ENCODE results near the gene NSUN3.
A peak's percentile ranks its signal among the peaks of the same experiment; 100 is the strongest.
"Not testable (repeated sequence)": the region's sequence is repeated elsewhere in the genome, so short reads cannot be mapped to it uniquely, and the experiment has no call there.

NSUN3 gene

DNA sequence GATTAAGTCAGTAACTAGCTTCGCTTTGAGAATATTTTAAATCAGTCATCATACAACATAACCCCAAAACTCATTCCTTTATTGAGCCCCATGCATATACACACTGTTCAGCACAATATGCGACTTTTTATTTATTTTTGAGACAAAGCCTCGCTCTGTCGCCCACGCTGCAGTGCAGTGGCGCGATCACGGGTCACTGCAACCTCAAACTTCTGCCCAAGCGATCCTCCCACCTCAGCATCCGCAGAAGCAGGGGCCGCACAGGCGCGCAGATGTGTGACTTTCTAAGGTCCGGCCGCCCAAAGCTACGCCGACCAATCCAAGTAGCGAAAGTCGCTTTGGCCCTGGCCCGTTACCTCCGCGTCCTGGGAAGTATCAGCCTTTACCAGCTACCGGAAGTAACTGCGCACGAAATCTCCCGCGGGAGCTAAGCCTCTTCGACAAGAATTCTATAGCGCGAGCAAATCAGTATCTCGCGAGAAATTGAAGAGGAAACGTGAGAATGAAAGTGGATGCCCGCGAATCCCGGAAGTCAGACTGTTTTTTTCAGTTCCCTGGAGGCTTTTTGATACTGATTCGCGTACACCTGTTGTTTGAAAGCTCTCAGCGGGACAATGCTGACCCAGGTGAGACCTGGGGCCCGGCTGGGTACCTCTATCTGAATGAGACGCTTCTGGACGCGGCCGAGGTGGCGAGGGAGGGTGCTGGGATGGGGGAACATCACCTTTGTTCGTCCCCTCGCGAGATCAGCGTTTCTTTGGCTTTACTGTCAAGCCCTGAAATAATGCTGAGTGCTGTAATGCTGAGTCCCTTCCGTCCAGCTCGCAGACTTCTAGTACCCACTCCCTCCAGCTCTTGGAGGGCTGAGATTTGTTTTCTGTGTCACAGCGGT, at the start of gene NSUN3, which contains the start of gene DHFR2:
Gene NSUN3, plus strand, starts transcription at position 549 of the 892 bp plus-strand sequence. Its CDS starts 66 bp downstream, at position 615.
Gene DHFR2, minus strand, starts transcription at position 404 of the 892 bp plus-strand sequence. CDS start 1,405 bp downstream, outside the sequence.
- Mint-ChIP-seq H3K27me3 (no peaks in the 10 kb centered on the region), H3K27ac (peak within 1 kb of the TSS; percentile 99), H3K4me3 (peak within 1 kb of the TSS; percentile 97), H3K4me1 (ENCODE audit: low read depth) (peaks cover 57% of the 10 kb centered on the region), H3K9me3 (ENCODE audit: low read depth) (peaks cover 5% of the 10 kb centered on the region), H3K36me3 (peaks cover 16% of the 10 kb centered on the region)

DNA sequence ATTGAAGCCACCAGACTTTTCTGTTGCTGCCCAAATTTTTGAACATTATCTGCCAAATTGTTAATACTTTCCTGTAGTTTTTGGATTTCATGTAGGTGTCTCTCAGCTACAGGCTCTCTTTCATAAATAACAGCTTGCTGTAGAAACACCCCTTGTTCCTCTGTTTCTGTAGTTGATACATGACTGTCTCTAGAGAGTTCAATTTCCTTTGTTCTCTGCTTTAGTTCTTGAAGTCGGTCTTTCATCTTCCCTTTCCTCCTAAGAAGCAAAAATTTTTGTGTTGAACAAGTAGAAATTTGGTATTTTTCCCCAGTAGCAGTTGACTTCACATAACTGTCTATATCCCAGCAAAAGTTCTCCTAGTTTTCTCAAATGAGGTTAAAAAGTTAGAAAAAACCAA, 47.8 kb upstream of the NSUN3 start:
- Mint-ChIP-seq H3K4me1 (ENCODE audit: low read depth) (peaks cover 28% of the 10 kb centered on the region), H3K36me3 (peaks cover 11% of the 10 kb centered on the region), H3K9me3 (ENCODE audit: low read depth) (no peaks in the 10 kb centered on the region), H3K27ac (no peak overlapping the region), H3K27me3 (no peaks in the 10 kb centered on the region), H3K4me3 (no peak overlapping the region)

DNA sequence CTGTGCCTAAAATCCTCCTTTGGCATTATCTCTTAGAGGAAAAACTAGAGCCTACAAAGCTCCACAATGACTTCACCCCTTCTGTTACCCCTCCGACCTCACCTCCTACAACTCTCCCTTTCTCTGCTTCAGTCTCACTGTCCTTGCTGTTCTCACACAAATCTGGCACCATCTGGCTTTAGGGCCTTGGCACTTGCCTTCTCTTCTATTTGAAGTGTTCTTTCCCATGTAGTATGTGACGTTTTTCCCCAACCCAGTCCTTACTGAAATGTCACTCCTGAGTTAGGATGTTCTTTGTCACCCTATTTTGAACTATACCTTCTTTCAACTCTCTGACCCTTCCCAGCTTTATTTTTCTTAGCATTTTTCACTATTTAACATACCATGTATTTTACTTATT, 43.2 kb upstream of the NSUN3 start:
- Mint-ChIP-seq H3K9me3 (ENCODE audit: low read depth) (no peaks in the 10 kb centered on the region), H3K4me1 (ENCODE audit: low read depth) (peaks cover 6% of the 10 kb centered on the region), H3K27me3 (no peaks in the 10 kb centered on the region), H3K27ac (no peak overlapping the region), H3K4me3 (no peak overlapping the region), H3K36me3 (peaks cover 5% of the 10 kb centered on the region)

DNA sequence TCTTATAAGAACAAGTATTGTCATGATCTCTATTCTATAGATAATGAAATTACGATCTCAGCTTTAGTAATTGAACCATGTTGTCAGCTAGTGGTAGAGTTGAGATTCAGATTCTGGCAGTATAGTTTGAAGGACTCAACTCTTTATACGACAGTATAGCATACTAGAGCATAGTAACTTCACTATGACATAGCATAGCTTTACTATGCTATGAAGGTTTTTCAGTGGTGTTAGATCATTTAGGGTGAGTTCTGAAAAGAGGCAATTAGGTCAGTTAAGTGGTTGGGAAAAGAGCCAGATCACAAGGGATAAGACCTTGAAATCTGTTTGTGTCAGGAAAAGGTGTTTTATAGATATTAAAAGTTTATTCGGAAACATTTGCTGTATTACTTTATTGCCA, 42.6 kb upstream of the NSUN3 start:
- no peak overlapping the region for H3K27ac Mint-ChIP-seq
- no peaks in the 10 kb centered on the region for H3K9me3 Mint-ChIP-seq (ENCODE audit: low read depth)
- no peaks in the 10 kb centered on the region for H3K36me3 Mint-ChIP-seq
- no peaks in the 10 kb centered on the region for H3K4me1 Mint-ChIP-seq (ENCODE audit: low read depth)
- no peaks in the 10 kb centered on the region for H3K27me3 Mint-ChIP-seq
- no peak overlapping the region for H3K4me3 Mint-ChIP-seq

DNA sequence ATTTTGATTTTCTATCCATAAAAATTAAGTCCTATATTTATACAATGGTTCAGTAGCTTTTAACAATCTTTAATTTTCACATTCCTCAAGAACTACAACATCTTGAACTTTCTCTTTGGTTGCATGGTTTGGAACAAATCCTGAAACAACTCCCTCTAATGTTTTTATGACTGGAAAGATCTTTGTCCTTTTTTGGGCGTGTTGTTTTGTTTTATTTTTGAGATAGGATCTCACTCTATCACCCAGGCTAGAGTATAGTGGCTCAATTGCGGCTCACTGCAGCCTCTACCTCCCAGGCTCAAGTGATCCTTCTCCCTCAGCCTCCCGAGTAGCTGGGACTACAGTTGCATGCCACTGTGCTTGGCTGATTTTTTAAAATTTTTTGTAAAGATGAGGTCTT, 38.5 kb upstream of the NSUN3 start:
- H3K27ac Mint-ChIP-seq, result no peak overlapping the region
- H3K36me3 Mint-ChIP-seq, result no peaks in the 10 kb centered on the region
- H3K4me1 Mint-ChIP-seq (ENCODE audit: low read depth), result no peaks in the 10 kb centered on the region
- H3K4me3 Mint-ChIP-seq, result no peak overlapping the region
- no peaks in the 10 kb centered on the region for H3K27me3 Mint-ChIP-seq
- H3K9me3 Mint-ChIP-seq (ENCODE audit: low read depth), result no peaks in the 10 kb centered on the region

DNA sequence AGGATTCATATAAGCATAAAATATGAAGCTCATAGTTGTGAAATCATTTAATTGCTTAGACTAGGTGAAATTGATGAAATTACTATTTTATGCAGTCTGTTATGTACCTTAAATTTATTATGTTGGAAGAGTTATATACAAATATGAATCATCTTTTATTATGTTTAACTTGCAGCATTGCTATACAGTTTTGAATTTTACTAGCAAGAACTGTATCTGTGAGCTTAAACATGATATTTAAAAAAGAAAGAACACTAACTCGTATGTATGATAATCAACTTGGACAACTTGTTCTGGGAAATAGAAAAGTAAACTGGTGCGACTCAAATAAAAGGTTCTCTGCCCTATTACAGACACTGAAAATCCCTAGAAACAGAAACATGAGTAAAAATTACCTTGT, 36.2 kb upstream of the NSUN3 start:
- Mint-ChIP-seq H3K4me3 (no peak overlapping the region), H3K27ac (no peak overlapping the region), H3K36me3 (peaks cover 2% of the 10 kb centered on the region), H3K27me3 (no peaks in the 10 kb centered on the region), H3K4me1 (ENCODE audit: low read depth) (no peaks in the 10 kb centered on the region), H3K9me3 (ENCODE audit: low read depth) (no peaks in the 10 kb centered on the region)

DNA sequence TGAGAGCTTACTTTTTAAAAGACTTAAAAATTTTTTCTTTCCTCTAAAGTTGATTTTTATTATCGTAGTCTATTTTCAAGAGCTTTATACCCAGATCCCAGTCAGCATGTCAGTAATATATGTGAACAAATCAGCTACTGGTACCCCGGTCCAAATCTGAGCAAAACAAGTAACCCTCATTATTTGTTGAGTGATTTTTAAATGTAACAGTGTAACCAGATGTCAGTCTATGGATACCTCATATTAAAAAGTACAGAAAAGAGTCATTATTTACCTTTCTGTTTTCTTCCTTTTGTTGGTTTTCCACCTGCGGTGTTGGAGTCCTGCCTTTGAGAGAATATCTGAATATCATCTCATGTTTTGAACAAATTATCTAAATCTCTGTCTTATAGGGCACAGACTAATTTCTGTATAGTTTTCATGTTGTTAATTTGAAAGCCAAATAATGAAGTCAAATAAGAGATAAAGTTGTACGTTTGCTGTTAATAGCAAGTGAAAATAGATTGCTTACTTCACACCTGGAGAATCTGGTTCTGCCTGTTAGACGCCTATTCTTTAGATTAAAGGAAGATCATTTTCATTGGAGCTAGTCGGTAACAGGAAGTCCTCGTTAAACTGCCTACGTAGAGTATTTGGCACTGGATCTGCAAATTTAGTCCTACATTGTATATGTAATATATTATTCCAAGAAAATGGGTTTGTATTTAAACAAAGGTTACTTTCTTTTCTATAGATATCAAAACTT, 34.6 kb upstream of the NSUN3 start, which contains the start of gene STX19:
Gene STX19, minus strand, starts transcription at position 505 of the 745 bp plus-strand sequence. CDS start 13,328 bp downstream, outside the sequence.
- Mint-ChIP-seq H3K36me3 (peaks cover 7% of the 10 kb centered on the region), H3K27me3 (no peaks in the 10 kb centered on the region), H3K27ac (no peak within 1 kb of the TSS), H3K4me3 (no peak within 1 kb of the TSS), H3K9me3 (ENCODE audit: low read depth) (no peaks in the 10 kb centered on the region), H3K4me1 (ENCODE audit: low read depth) (no peaks in the 10 kb centered on the region)

DNA sequence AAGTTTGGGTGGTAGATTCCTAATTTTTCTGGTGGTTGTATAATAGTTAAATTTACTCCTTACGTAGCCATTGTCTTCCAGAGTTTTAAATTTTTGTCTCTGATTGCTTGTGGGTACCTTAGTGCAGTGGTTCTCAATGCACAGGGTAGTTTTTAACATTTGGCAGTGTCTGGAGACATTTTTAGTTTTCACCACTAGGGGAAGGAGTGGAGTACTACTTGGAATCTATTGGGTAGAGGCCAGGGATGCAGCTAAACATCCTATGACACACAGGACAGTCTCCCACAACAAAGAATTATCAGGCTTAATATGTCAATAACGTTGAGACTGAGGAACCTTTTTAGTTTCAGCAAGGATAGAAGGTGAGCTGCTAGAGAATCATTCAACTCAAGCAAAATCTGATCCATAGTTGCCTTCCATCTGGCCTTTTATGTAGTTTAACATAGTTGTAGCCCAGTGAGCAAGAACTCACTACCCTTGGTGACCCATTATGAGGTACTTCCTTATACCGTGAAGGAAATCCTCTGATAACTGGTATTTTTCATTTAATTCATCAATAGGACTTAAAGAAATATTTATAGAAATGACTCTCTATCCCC, 25.9 kb upstream of the NSUN3 start:
- H3K4me3 Mint-ChIP-seq, result no peak overlapping the region
- no peaks in the 10 kb centered on the region for H3K9me3 Mint-ChIP-seq (ENCODE audit: low read depth)
- H3K36me3 Mint-ChIP-seq, result peaks cover 8% of the 10 kb centered on the region
- H3K4me1 Mint-ChIP-seq (ENCODE audit: low read depth), result no peaks in the 10 kb centered on the region
- no peak overlapping the region for H3K27ac Mint-ChIP-seq
- H3K27me3 Mint-ChIP-seq, result no peaks in the 10 kb centered on the region

DNA sequence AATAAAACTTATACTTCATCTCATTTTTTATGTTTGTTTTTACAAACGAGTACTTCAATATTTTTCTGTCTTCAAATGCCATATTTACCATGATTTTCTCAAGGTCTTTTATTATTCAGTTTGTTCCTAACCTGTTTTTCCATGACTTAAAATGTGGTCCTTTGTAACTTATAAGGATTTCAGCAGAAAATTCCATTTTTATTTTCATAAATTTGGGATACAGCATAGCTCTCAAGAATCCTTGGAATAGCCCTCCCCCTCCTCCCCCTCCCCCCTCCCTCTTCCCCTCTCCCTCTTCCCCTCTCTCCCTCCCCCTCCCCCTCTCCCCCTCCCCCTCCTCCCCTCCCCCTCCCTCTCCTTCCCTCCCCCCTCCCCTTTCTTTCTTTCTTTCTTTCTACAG, 19.6 kb upstream of the NSUN3 start:
- no peaks in the 10 kb centered on the region for H3K4me1 Mint-ChIP-seq (ENCODE audit: low read depth)
- H3K9me3 Mint-ChIP-seq (ENCODE audit: low read depth), result no peaks in the 10 kb centered on the region
- H3K27me3 Mint-ChIP-seq, result no peaks in the 10 kb centered on the region
- no peak overlapping the region for H3K27ac Mint-ChIP-seq
- peaks cover 4% of the 10 kb centered on the region for H3K36me3 Mint-ChIP-seq
- H3K4me3 Mint-ChIP-seq, result no peak overlapping the region

DNA sequence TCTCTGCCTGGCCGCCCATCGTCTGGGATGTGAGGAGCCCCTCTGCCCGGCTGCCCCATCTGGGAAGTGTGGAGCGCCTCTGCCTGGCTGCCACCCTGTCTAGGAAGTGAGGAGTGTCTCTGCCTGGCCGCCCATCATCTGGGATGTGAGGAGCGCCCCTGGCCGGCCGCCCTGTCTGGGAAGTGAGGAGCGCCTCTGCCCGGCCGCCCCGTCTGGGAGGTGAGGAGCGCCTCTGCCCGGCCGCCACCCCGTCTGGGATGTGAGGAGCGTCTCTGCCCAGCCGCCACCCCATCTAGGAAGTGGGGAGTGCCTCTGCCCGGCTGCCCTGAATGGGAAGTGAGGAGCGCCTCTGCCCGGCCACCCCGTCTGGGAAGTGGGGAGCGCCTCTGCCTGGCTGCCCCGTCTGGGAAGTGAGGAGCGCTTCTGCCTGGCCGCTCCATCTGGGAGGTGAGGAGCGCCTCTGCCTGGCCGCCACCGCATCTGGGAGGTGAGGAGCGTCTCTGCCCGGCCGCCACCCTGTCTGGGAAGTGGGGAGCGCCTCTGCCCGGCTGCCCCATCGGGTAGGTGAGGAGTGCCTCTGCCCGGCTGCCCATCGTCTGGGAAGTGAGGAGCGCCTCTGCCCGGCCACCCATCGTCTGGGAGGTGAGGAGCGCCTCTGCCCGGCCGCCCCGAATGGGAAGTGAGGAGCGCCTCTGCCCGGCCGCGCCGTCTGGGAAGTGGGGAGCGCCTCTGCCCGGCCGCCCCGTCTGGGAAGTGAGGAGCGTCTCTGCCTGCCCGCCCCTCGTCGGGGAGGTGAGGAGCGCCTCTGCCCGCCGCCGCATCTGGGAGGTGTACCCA, 18.5 kb upstream of the NSUN3 start:
- not testable (repeated sequence) for H3K27ac Mint-ChIP-seq; H3K4me3 Mint-ChIP-seq; H3K27me3 Mint-ChIP-seq; H3K36me3 Mint-ChIP-seq; H3K9me3 Mint-ChIP-seq (ENCODE audit: low read depth); H3K4me1 Mint-ChIP-seq (ENCODE audit: low read depth)

DNA sequence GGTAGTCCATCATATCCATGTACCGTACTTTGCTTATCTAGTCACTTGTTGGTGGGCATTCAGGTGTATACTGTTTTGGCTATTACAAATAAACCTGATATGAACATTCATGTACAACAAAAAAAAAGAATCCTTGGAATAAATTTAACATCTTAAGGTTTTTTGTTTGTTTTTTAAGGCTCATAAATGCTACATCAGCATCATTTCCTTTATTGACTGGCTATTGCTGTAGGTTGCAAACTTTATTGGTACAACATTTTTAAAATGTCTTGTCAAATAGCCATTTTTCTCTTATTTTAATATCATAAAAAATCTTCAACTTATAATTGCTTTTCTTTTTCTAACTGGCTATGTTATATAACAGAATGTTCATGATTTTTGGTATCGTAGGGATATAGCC, 16.3 kb upstream of the NSUN3 start:
- H3K4me1 Mint-ChIP-seq (ENCODE audit: low read depth), result no peaks in the 10 kb centered on the region
- H3K4me3 Mint-ChIP-seq, result no peak overlapping the region
- H3K9me3 Mint-ChIP-seq (ENCODE audit: low read depth), result no peaks in the 10 kb centered on the region
- H3K27me3 Mint-ChIP-seq, result no peaks in the 10 kb centered on the region
- H3K36me3 Mint-ChIP-seq, result peaks cover 4% of the 10 kb centered on the region
- no peak overlapping the region for H3K27ac Mint-ChIP-seq

DNA sequence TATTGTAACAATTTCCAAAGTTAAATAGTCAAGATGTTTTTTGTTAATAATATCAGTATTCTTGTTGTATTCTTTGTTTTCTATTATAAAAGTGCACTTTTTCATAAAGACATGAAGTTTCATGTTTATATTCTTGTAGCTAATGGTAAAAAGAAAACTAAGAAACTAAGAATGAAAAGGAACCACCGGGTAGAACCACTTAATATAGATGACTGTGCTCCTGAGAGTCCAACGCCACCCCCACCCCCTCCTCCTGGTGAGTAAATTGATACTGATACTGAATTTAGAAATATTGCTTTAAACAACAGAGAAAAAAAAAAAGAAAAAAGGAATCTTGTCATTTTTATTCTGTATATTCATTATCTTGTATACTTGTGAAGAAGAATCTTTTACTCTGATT, 13.6 kb upstream of the NSUN3 start:
- peaks cover 2% of the 10 kb centered on the region for H3K36me3 Mint-ChIP-seq
- H3K4me1 Mint-ChIP-seq (ENCODE audit: low read depth), result no peaks in the 10 kb centered on the region
- H3K4me3 Mint-ChIP-seq, result no peak overlapping the region
- H3K9me3 Mint-ChIP-seq (ENCODE audit: low read depth), result no peaks in the 10 kb centered on the region
- H3K27me3 Mint-ChIP-seq, result no peaks in the 10 kb centered on the region
- no peak overlapping the region for H3K27ac Mint-ChIP-seq

DNA sequence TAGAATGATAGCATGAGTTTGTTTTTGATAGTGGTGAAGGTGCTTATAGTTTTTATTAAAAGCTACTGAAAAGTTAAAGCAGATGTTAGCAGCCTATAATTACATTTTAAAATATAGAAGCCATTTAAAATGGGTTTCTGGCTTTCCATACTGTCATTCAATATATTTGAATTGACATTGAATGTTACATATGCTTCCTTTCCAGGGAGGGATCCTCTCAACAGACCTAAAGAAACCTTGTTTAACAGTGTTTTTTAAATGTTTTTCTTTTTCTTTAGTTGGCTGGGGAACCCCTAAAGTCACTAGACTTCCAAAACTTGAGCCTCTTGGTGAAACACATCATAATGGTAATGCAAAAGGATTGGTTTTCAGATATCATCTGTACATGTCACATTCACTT, 12.3 kb upstream of the NSUN3 start:
- Mint-ChIP-seq H3K36me3 (no peaks in the 10 kb centered on the region), H3K4me3 (no peak overlapping the region), H3K27ac (no peak overlapping the region), H3K9me3 (ENCODE audit: low read depth) (no peaks in the 10 kb centered on the region), H3K27me3 (no peaks in the 10 kb centered on the region), H3K4me1 (ENCODE audit: low read depth) (no peaks in the 10 kb centered on the region)

DNA sequence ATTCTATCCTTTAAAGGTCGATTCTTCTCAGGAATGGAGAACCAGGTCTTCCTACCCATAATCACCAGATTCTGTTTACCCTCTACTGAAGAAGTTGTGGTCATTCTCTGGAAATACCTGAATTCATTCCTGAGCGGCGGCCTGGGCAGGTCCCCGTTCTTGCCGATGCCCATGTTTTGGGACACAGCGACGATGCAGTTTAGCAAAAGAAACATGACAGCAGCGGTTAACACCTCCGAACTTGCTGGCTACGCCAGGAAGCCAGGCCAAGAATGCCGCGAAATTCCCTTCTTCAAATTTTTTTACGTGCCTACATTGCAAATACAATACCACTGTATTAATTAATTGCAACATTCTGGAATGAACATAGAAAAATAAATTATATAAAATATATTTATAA, 1.6 kb upstream of the NSUN3 start:
- Mint-ChIP-seq H3K4me1 (ENCODE audit: low read depth) (peaks cover 45% of the 10 kb centered on the region), H3K36me3 (peaks cover 10% of the 10 kb centered on the region), H3K27ac (no peak overlapping the region), H3K9me3 (ENCODE audit: low read depth) (no peaks in the 10 kb centered on the region), H3K4me3 (no peak overlapping the region), H3K27me3 (no peaks in the 10 kb centered on the region)
